ENCODE results near the gene MYCN.
"Not testable (repeated sequence)": the region's sequence is repeated elsewhere in the genome, so short reads cannot be mapped to it uniquely, and the experiment has no call there.

Gene MYCN

DNA sequence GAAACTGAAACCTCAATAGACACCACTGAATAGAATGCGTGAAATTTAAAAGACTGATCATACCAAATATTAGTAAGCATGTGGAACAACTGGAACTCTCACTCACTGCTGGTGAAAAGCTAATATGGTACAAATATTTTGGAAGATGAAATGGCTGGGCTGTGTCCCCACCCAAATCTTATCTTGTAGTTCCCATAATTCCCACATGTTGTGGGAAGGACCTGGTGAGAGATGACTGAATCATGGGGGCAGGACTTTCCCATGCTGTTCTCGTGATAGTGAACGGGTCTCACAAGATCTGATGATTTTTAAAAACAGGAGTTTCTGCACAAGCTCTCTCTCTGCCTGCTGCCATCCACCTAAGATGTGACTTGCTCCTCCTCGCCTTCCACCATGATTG is 32.0 kb upstream of the MYCN start:
- no peak for TF ChIP-seq CTCF (IDR thresholded peaks at IDR 0.05; ENCODE audit: low read length, missing control alignments)
- no peak overlapping the region for H3K4me3 ChIP-seq (replicated peaks; ENCODE audit: low read depth, low read length)
- DNase-seq (ENCODE audit: low read depth): no peak

- no peak for TF ChIP-seq CTCF (IDR thresholded peaks at IDR 0.05; ENCODE audit: low read length, missing control alignments)
- H3K4me3 ChIP-seq (replicated peaks; ENCODE audit: low read depth, low read length): no peak overlapping the region
- DNase-seq (ENCODE audit: low read depth): no peak
Measured at GRCh38 chr2:15909157-15909556, 31.2 kb upstream of the MYCN start.

- no peak overlapping the region for H3K4me3 ChIP-seq (replicated peaks; ENCODE audit: low read depth, low read length)
- no peak for DNase-seq (ENCODE audit: low read depth)
- no peak for TF ChIP-seq CTCF (IDR thresholded peaks at IDR 0.05; ENCODE audit: low read length, missing control alignments)
Measured at GRCh38 chr2:15909736-15910135, 30.6 kb upstream of the MYCN start.

DNA sequence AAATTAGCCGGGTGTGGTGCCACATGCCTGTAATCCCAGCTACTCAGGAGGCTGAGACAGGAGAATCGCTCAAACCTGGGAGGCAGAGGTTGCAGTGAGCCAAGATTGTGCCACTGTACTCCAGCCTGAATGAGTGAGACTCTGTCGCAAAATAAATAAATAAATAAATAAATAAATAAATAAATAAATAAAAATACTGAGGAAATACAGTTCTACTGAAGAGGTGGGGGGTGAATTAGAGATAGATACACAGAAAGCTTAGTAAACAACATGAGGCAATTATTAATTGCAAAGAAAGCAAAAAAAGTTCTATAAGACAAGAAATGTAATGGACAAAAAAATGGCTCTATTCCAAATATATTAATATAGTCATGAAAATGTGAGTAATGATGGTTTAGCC is 29.1 kb upstream of the MYCN start:
- H3K4me3 ChIP-seq (replicated peaks; ENCODE audit: low read depth, low read length); DNase-seq (ENCODE audit: low read depth): not testable (repeated sequence)

- no peak for DNase-seq (ENCODE audit: low read depth)
- H3K4me3 ChIP-seq (replicated peaks; ENCODE audit: low read depth, low read length): no peak overlapping the region
- TF ChIP-seq CTCF (IDR thresholded peaks at IDR 0.05; ENCODE audit: low read length, missing control alignments): no peak
Measured at GRCh38 chr2:15911686-15912085, 28.7 kb upstream of the MYCN start.

GRCh38 chr2:15912203-15912602 is 28.1 kb upstream of the MYCN start:
- DNase-seq (ENCODE audit: low read depth): peak; percentile 72
- no peak for TF ChIP-seq CTCF (IDR thresholded peaks at IDR 0.05; ENCODE audit: low read length, missing control alignments)
- H3K4me3 ChIP-seq (replicated peaks; ENCODE audit: low read depth, low read length): no peak overlapping the region

DNA sequence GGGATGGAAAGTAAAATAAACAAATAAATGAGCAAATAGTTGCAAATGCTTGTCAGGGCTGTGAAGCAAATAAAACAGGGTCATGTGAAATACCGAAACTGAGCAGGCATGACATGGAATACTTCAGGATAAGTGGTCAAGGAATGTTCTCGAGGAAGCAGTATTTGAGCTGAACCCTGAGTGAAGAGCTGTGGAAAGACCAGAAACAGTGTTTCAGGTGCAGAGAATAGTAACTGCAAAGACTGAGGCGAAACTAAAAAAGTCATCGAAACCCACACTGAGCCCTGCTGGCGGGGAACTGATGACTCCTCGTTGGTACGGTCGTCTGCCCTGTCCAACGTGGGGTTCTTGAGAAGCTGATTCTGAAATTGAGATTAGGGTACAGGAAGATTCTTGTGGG is 27.2 kb upstream of the MYCN start:
- no peak for TF ChIP-seq CTCF (IDR thresholded peaks at IDR 0.05; ENCODE audit: low read length, missing control alignments)
- no peak overlapping the region for H3K4me3 ChIP-seq (replicated peaks; ENCODE audit: low read depth, low read length)
- DNase-seq (ENCODE audit: low read depth): no peak
